Cardiac muscle cell (in vitro differentiated cells and primary cell): ENCODE measurements around the gene GABRB3. TPM values are rescaled to one million over a fixed set of nuclear protein-coding genes. Genes with fewer than 3 reads are reported as not detected.

Source experiments
- DNase-seq, 2 donors: peaks; one replicate each; pipeline versions ENCODE4 v3.0.0 to v3.0.0-alpha.2; 2010 to 2017; ENCODE audit warnings: low read depth in 1 of 2, low spot score in 1 of 2
- H3K27ac ChIP-seq: fragments of 200-600 bp; sonication (generic); 2 replicates; pipeline ENCODE4 v1.5.1; 2016
- H3K27me3 ChIP-seq: fragments of 200-600 bp; sonication (generic); 2 replicates; pipeline ENCODE4 v1.6.0; 2016; ENCODE audit warnings: control low read depth
- H3K36me3 ChIP-seq: fragments of 200-600 bp; sonication (generic); 2 replicates; pipeline ENCODE4 v1.5.1; 2016; ENCODE audit warnings: control low read depth
- H3K4me1 ChIP-seq: fragments of 200-600 bp; sonication (generic); 2 replicates; pipeline ENCODE4 v1.8.1; 2017; ENCODE audit warnings: low read depth, mild to moderate bottlenecking, mixed run types
- H3K4me3 ChIP-seq: fragments of 200-600 bp; sonication (generic); 2 replicates; pipeline ENCODE4 v1.5.1; 2016; ENCODE audit warnings: mild to moderate bottlenecking
- H3K9me3 ChIP-seq: fragments of 200-600 bp; sonication (generic); 2 replicates; pipeline ENCODE4 v1.5.1; 2017; ENCODE audit warnings: low read depth, mild to moderate bottlenecking, control low read depth
- CTCF ChIP-seq: IDR thresholded peaks from 2 replicates; pipeline ENCODE4 v1.5.1; 2012; ENCODE audit warnings: low read depth, mild to moderate bottlenecking, low read length
- polyA plus RNA-seq: library from polyadenylated mRNA; unstranded; fragments of >200 nt; fragmentation: Nextera tagmentation; extraction: Ambion mirVana; gene quantifications from 2 replicates; pipeline ENCODE4 v1.2.1, GENCODE V29; 2016
- total RNA-seq: library from RNA; depleted of rRNA; stranded (reverse); fragments of >200 nt; gene quantifications from 2 replicates; pipeline ENCODE4 v1.2.3, GENCODE V29; 2016

Gene GABRB3
- total and polyA plus RNA-seq, 2 experiments from 2014 or later = 1.2 to 3.0 TPM

GRCh38 chr15:26689462-26689861, 83.4 kb downstream of the GABRB3 start:
- no peaks in the 10 kb centered on the region for H3K4me1 ChIP-seq
- TF ChIP-seq CTCF = no peak
- H3K9me3 ChIP-seq = no peaks in the 10 kb centered on the region
- H3K36me3 ChIP-seq = no peaks in the 10 kb centered on the region
- no peak overlapping the region for H3K4me3 ChIP-seq
- no peak overlapping the region for H3K27ac ChIP-seq
- no peak for DNase-seq
- no peaks in the 10 kb centered on the region for H3K27me3 ChIP-seq

DNA sequence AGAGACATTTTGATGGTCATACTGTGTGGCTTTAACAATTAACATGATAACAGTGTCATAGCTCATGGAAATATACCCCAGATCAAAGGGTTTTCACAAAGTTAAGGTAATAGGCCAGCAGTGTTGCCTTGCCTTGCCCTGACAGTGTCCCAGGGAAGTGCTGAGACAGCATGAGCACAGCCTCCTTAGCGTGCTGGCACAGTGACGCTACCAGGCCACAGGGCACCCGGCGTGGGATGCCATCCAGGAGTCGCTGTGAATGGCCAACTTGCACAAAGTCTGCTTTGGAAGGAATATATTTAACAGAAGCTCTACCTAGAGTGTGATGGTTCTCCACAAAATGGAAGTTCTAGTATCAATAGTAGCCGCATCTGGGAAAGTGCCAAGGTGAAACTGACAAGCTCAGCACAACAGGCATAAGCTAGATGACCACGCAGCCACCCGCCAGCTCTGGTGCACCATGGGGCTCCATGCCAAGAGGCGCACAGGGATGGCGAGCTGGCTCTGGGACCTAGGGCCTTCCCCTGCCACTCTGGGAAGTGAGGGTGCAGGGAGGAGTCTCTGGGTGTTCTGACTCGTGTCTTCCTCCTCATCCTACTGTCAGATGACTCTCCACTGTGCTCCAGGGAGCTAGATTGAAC, 86.2 kb downstream of the GABRB3 start:
- no peak overlapping the region for H3K4me3 ChIP-seq
- H3K4me1 ChIP-seq = no peaks in the 10 kb centered on the region
- DNase-seq = no peak
- H3K9me3 ChIP-seq = no peaks in the 10 kb centered on the region
- no peak overlapping the region for H3K27ac ChIP-seq
- no peaks in the 10 kb centered on the region for H3K36me3 ChIP-seq
- no peak for TF ChIP-seq CTCF
- no peaks in the 10 kb centered on the region for H3K27me3 ChIP-seq

- Histone ChIP-seq H3K4me1 (no peaks in the 10 kb centered on the region), H3K4me3 (no peak overlapping the region), H3K36me3 (no peaks in the 10 kb centered on the region), H3K27me3 (no peaks in the 10 kb centered on the region), H3K9me3 (no peaks in the 10 kb centered on the region), H3K27ac (no peak overlapping the region)
- no peak for TF ChIP-seq CTCF
- no peak for DNase-seq
These were observed 90.2 kb downstream of the GABRB3 start for GRCh38 chr15:26682598-26683164.

GRCh38 chr15:26679927-26680326, 92.9 kb downstream of the GABRB3 start:
- no peak overlapping the region for H3K27ac ChIP-seq
- no peaks in the 10 kb centered on the region for H3K27me3 ChIP-seq
- TF ChIP-seq CTCF = no peak
- H3K36me3 ChIP-seq = no peaks in the 10 kb centered on the region
- DNase-seq = no peak
- H3K4me3 ChIP-seq = no peak overlapping the region
- no peaks in the 10 kb centered on the region for H3K9me3 ChIP-seq
- no peaks in the 10 kb centered on the region for H3K4me1 ChIP-seq

GRCh38 chr15:26676115-26676514, 96.8 kb downstream of the GABRB3 start:
- DNase-seq = no peak
- no peak for TF ChIP-seq CTCF
- H3K9me3 ChIP-seq = no peaks in the 10 kb centered on the region
- no peaks in the 10 kb centered on the region for H3K27me3 ChIP-seq
- no peaks in the 10 kb centered on the region for H3K4me1 ChIP-seq
- H3K27ac ChIP-seq = no peak overlapping the region
- no peaks in the 10 kb centered on the region for H3K36me3 ChIP-seq
- H3K4me3 ChIP-seq = no peak overlapping the region
